ENCODE data around the gene IL1RAPL1. TPM values are rescaled to one million over a fixed set of nuclear protein-coding genes. Genes with fewer than 3 reads are reported as not detected.

IL1RAPL1 gene
- total RNA-seq, 2 experiments from 2014 or later = not detected

Small RNAs within 50 kb of the gene (microRNA-seq; reads per million reads assigned to microRNA genes)
- not detected for gene MIR4666B (ENCODE audit: borderline microRNAs expressed, borderline number of aligned reads, borderline replicate concordance)

All from activated CD4-positive, alpha-beta memory T cell treated with anti-CD3 and anti-CD28 coated beads for 36 hours (primary cell).